Gastroesophageal sphincter (tissue), 4 donors: ENCODE results near the gene KCNC3. TPM values are rescaled to one million over a fixed set of nuclear protein-coding genes. Genes with fewer than 3 reads are reported as not detected.

Source experiments
- ATAC-seq: fragments of 150-250 bp; one replicate; pipeline ENCODE4 v1.9.1; 2016; ENCODE audit warnings: mild to moderate bottlenecking, moderate library complexity
- H3K27ac ChIP-seq, 4 donors: fragments of 200-600 bp; sonication (generic) in 3 of 4; 1 replicate in 3 of 4; 2 replicates in 1 of 4; pipeline ENCODE4 v1.5.1; 2016 to 2019
- H3K27me3 ChIP-seq: fragments of 200-600 bp; sonication (generic); one replicate; pipeline ENCODE4 v1.5.1; 2019
- H3K36me3 ChIP-seq, 2 donors: fragments of 200-600 bp; sonication (generic); one replicate each; pipeline ENCODE4 v1.5.1; 2019; ENCODE audit warnings: control low read depth in 1 of 2
- H3K4me1 ChIP-seq, 3 donors: fragments of 200-600 bp; sonication (generic); 1 replicate in 2 of 3; 2 replicates in 1 of 3; pipeline ENCODE4 v1.5.1; 2016 to 2019; ENCODE audit warnings: control low read depth in 2 of 3
- H3K4me3 ChIP-seq, 2 donors: fragments of 200-600 bp; sonication (generic); one replicate each; pipeline ENCODE4 v1.5.1; 2019; ENCODE audit warnings: mild to moderate bottlenecking in 1 of 2, moderate library complexity in 1 of 2
- H3K9me3 ChIP-seq, 3 donors: fragments of 200-600 bp; sonication (generic); one replicate each; pipeline ENCODE4 v1.5.1; 2017 to 2019; ENCODE audit warnings: control low read depth in 2 of 3
- EP300 ChIP-seq: sonication (generic); formaldehyde crosslinking; IDR thresholded peaks from one replicate; pipeline ENCODE4 v1.6.1; 2017; ENCODE audit warnings: antibody characterized with exemption, mild to moderate bottlenecking
- POLR2A ChIP-seq, 2 donors: fragments of 450-650 bp; IDR thresholded peaks; one replicate each; pipeline ENCODE4 v1.6.1; 2017; ENCODE audit warnings: antibody characterized with exemption in 2 of 2, mild to moderate bottlenecking in 2 of 2, moderate library complexity in 1 of 2
- POLR2AphosphoS5 ChIP-seq: sonication (generic); formaldehyde crosslinking; IDR thresholded peaks from one replicate; pipeline ENCODE4 v1.6.1; 2017; ENCODE audit warnings: antibody characterized with exemption
- WGBS, 2 donors: methylation state at CpG; one replicate each; pipeline ENCODE4 v1.1.5; 2018; ENCODE audit warnings: low coverage in 1 of 2; 5-methylcytosine and 5-hydroxymethylcytosine counted together
- total RNA-seq, 4 donors: library from RNA; depleted of rRNA; stranded (reverse); fragments of >200 nt; gene quantifications; one replicate each; pipeline ENCODE4 v1.1.0, GENCODE V29; 2016
- TF ChIP-seq, protein P1 (sequence below), 4 experiments: fragments of 200-600 bp in 2 of 4; fragments of 450-650 bp in 2 of 4; sonication (generic) in 1 of 4; IDR thresholded peaks; one replicate each; pipeline ENCODE4 v1.5.1; 2017 to 2019; ENCODE audit warnings: antibody characterized with exemption in 4 of 4, mild to moderate bottlenecking in 2 of 4, moderate library complexity in 2 of 4

Gene KCNC3
- total RNA-seq, 4 donors from 2014 or later = 0.16 to 0.67 (median 0.58) TPM; not detected in 1

DNA sequence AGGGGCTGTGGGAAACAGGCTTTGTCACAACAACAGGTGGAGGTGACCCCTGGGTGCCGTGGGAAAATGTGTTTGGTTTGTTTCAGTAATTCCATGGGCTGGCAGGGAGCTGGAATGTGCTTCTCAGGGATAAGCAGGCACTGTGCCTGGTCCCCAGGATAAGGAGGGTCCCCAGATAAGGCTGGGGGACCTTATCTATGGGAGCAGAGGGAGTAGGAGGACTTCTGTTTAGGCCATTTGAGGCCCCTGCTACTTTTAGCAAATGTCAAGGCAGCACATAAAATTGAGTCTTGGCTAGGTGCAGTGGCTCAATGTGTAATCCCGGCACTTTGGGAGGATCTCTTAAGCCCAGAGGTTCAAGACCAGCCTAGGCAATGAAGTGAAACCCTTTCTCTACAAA lies 59.5 kb downstream of the KCNC3 start:
- Histone ChIP-seq H3K36me3 (peaks cover 0 to 25% of the 10 kb centered on the region in 2 donors), H3K4me1 (no peaks in the 10 kb centered on the region), H3K27me3 (peaks cover 18% of the 10 kb centered on the region), H3K9me3 (no peaks in the 10 kb centered on the region), H3K4me3 (no peak overlapping the region), H3K27ac (no peak overlapping the region)
- WGBS, 2 donors = 55 to 100% methylated on average over 1 to 2 of the region's 2 CpGs
- no peak for ATAC-seq
- TF ChIP-seq, protein P1, sequence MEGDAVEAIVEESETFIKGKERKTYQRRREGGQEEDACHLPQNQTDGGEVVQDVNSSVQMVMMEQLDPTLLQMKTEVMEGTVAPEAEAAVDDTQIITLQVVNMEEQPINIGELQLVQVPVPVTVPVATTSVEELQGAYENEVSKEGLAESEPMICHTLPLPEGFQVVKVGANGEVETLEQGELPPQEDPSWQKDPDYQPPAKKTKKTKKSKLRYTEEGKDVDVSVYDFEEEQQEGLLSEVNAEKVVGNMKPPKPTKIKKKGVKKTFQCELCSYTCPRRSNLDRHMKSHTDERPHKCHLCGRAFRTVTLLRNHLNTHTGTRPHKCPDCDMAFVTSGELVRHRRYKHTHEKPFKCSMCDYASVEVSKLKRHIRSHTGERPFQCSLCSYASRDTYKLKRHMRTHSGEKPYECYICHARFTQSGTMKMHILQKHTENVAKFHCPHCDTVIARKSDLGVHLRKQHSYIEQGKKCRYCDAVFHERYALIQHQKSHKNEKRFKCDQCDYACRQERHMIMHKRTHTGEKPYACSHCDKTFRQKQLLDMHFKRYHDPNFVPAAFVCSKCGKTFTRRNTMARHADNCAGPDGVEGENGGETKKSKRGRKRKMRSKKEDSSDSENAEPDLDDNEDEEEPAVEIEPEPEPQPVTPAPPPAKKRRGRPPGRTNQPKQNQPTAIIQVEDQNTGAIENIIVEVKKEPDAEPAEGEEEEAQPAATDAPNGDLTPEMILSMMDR (IDR thresholded peaks at IDR 0.05) = no peak
- TF ChIP-seq EP300 (no peak), POLR2A (IDR thresholded peaks at IDR 0.05) (no peak), POLR2AphosphoS5 (no peak)

DNA sequence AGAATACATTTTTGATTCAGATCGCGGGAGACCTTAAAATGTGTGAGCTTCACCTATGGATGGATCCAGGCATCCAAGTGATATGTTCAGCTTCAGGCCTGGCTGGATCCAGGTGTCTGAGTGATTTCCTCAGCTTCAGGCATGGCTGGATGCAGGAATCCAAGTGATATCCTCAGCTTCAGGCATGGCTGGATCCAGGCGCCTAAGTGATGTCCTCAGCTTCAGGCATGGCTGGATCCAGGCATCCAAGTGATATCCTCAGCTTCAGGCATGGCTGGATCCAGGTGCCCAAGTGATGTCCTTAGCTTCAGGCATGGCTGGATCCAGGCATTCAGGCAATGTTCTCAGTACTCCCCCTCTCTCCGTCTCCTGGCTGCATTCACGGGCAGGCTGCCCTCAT lies 60.7 kb downstream of the KCNC3 start:
- Histone ChIP-seq H3K27ac (no peak overlapping the region), H3K9me3 (no peaks in the 10 kb centered on the region), H3K4me3 (no peak overlapping the region), H3K36me3 (peaks cover 0 to 25% of the 10 kb centered on the region in 2 donors), H3K4me1 (no peaks in the 10 kb centered on the region), H3K27me3 (peaks cover 18% of the 10 kb centered on the region)
- no peak for ATAC-seq
- TF ChIP-seq, protein P1 (IDR thresholded peaks at IDR 0.05) = no peak
- TF ChIP-seq POLR2A (IDR thresholded peaks at IDR 0.05) = no peak
- no peak for TF ChIP-seq EP300
- no peak for TF ChIP-seq POLR2AphosphoS5
- WGBS, 2 donors = 85 to 93% methylated on average over 2 to 3 of the region's 5 CpGs

DNA sequence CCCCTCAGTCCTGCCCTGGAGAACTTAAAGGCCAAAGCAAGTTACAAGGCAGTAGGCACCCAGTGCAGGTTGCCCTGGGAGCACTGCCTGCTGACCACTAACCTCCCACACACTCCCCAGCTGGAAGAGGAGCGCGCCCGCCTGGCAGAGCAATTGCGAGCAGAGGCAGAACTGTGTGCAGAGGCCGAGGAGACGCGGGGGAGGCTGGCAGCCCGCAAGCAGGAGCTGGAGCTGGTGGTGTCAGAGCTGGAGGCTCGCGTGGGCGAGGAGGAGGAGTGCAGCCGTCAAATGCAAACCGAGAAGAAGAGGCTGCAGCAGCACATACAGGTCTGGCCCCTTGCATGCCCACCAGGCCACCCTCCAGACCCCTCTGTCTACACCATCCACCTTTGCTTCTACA lies 61.1 kb downstream of the KCNC3 start:
- ATAC-seq = no peak
- H3K4me3 ChIP-seq = no peak overlapping the region
- no peaks in the 10 kb centered on the region for H3K9me3 ChIP-seq
- H3K27ac ChIP-seq = no peak overlapping the region
- H3K27me3 ChIP-seq = peaks cover 18% of the 10 kb centered on the region
- WGBS, 2 donors = 69% methylated on average over 13 of the region's 13 CpGs; no CpG with 5 or more reads in 1 of the 2 donors
- peaks cover 0 to 25% of the 10 kb centered on the region in 2 donors for H3K36me3 ChIP-seq
- H3K4me1 ChIP-seq = no peaks in the 10 kb centered on the region
- TF ChIP-seq, protein P1 (IDR thresholded peaks at IDR 0.05) = no peak
- no peak for TF ChIP-seq POLR2AphosphoS5

DNA sequence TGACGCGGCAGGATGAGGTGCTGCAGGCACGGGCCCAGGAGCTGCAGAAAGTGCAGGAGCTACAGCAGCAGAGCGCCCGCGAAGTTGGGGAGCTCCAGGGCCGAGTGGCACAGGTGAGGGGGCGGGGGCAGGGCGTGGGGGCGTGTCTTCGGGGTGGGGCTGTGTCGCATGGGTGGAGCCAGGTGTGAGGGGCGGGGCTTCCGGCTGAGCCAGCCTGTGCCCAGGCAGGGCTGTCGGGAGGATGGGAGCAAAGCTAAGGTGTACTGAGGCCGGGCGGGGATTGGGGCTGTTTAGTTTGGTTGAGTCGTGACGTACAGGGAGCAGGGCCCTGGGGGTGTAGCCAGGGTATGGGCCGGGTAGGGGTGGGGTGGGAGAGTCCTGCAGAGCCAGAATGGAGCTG lies 62.3 kb downstream of the KCNC3 start:
- Histone ChIP-seq H3K36me3 (peaks cover 0 to 14% of the 10 kb centered on the region in 2 donors), H3K4me3 (no peak overlapping the region), H3K27ac (no peak overlapping the region), H3K4me1 (no peaks in the 10 kb centered on the region), H3K27me3 (peaks cover 18% of the 10 kb centered on the region), H3K9me3 (no peaks in the 10 kb centered on the region)
- 40 to 70% methylated on average over 1 to 2 of the region's 20 CpGs for WGBS, 2 donors
- no peak for ATAC-seq
- TF ChIP-seq POLR2A (IDR thresholded peaks at IDR 0.05) = no peak
- no peak for TF ChIP-seq EP300
- TF ChIP-seq POLR2AphosphoS5 = no peak
- TF ChIP-seq, protein P1 (IDR thresholded peaks at IDR 0.05) = no peak

DNA sequence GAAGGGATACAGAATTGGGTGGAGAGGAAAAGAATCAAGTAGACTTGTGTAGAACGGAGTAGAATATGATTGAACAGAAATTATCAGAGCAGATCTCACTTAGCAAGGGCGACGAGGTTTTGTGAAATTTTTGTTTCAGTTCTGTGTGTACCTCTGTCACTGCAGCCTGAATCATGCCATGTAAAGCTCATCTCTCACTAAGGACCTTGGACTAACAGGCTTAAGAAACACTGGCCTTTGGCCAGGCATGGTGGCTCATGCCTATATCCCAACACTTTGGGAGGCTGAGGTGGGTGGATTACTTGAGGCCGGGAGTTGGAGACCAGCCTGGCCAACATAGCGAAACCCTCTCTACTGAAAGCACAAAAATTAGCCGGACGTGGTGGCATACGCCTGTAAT lies 63.1 kb downstream of the KCNC3 start:
- H3K4me1 ChIP-seq = no peaks in the 10 kb centered on the region
- no peak for ATAC-seq
- H3K36me3 ChIP-seq = peaks cover 0 to 16% of the 10 kb centered on the region in 2 donors
- H3K27ac ChIP-seq = no peak overlapping the region
- H3K9me3 ChIP-seq = no peaks in the 10 kb centered on the region
- 71 to 80% methylated on average over 6 of the region's 8 CpGs for WGBS, 2 donors
- no peak overlapping the region for H3K4me3 ChIP-seq
- TF ChIP-seq, protein P1 (IDR thresholded peaks at IDR 0.05) = no peak
- TF ChIP-seq EP300 = no peak
- no peak for TF ChIP-seq POLR2AphosphoS5
- no peak for TF ChIP-seq POLR2A (IDR thresholded peaks at IDR 0.05)
- peaks cover 13% of the 10 kb centered on the region for H3K27me3 ChIP-seq
